Suppressor macrophage (primary cell): ENCODE data around the gene ADO.

Experiments used
- DNase-seq, 4 experiments: peaks; one replicate each; pipeline ENCODE4 v3.0.0-alpha.2; 2020 to 2022

The ADO gene

GRCh38 chr10:62818426-62819011 is 14.0 kb downstream of the ADO start:
- DNase-seq: peak; percentile 59 to 88 (median 80)

GRCh38 chr10:62819141-62819920 is 14.8 kb downstream of the ADO start:
- peak; percentile 38 to 71 (median 64) for DNase-seq

- no peak for DNase-seq
Measured at GRCh38 chr10:62820586-62820985, 16.1 kb downstream of the ADO start.

GRCh38 chr10:62826273-62826672 is 21.8 kb downstream of the ADO start:
- DNase-seq: peak in 3 of 4 experiments; percentile 6 to 60 (median 57)

GRCh38 chr10:62829622-62830021 is 25.1 kb downstream of the ADO start:
- no peak for DNase-seq

GRCh38 chr10:62830679-62831078 is 26.2 kb downstream of the ADO start:
- peak; percentile 71 to 87 (median 86) for DNase-seq

- no peak for DNase-seq
Measured at GRCh38 chr10:62831346-62831745, 26.8 kb downstream of the ADO start.

- no peak for DNase-seq
Measured at GRCh38 chr10:62839590-62839989, 35.1 kb downstream of the ADO start.

GRCh38 chr10:62842983-62843382 is 38.5 kb downstream of the ADO start:
- DNase-seq: peak in 1 of 4 experiments; percentile 3

- no peak for DNase-seq
Measured at GRCh38 chr10:62843600-62843999, 39.1 kb downstream of the ADO start.

GRCh38 chr10:62844280-62845011 is 39.9 kb downstream of the ADO start:
- no peak for DNase-seq

GRCh38 chr10:62847433-62847832 is 42.9 kb downstream of the ADO start:
- DNase-seq: no peak

GRCh38 chr10:62850646-62851045 is 46.1 kb downstream of the ADO start:
- DNase-seq: peak; percentile 5 to 51 (median 27)

- DNase-seq: peak in 3 of 4 experiments; percentile 15 to 17 (median 15)
Measured at GRCh38 chr10:62851442-62851841, 46.9 kb downstream of the ADO start.

GRCh38 chr10:62852961-62853702 is 48.6 kb downstream of the ADO start:
- peak in 3 of 4 experiments; percentile 15 to 31 (median 29) for DNase-seq

GRCh38 chr10:62853710-62854109 is 49.2 kb downstream of the ADO start:
- peak; percentile 32 to 54 (median 44) for DNase-seq

- no peak for DNase-seq
Measured at GRCh38 chr10:62856021-62856420, 51.5 kb downstream of the ADO start.
